ENCODE measurements around the gene GAL3ST3.

- TF ChIP-seq, protein P1, sequence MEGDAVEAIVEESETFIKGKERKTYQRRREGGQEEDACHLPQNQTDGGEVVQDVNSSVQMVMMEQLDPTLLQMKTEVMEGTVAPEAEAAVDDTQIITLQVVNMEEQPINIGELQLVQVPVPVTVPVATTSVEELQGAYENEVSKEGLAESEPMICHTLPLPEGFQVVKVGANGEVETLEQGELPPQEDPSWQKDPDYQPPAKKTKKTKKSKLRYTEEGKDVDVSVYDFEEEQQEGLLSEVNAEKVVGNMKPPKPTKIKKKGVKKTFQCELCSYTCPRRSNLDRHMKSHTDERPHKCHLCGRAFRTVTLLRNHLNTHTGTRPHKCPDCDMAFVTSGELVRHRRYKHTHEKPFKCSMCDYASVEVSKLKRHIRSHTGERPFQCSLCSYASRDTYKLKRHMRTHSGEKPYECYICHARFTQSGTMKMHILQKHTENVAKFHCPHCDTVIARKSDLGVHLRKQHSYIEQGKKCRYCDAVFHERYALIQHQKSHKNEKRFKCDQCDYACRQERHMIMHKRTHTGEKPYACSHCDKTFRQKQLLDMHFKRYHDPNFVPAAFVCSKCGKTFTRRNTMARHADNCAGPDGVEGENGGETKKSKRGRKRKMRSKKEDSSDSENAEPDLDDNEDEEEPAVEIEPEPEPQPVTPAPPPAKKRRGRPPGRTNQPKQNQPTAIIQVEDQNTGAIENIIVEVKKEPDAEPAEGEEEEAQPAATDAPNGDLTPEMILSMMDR (IDR thresholded peaks at IDR 0.05), result no peak
- TF ChIP-seq POLR2A (IDR thresholded peaks at IDR 0.05), result no peak
- TF ChIP-seq EP300 (IDR thresholded peaks at IDR 0.05), result no peak
Observed at GRCh38 chr11:66052664-66052982, 3.7 kb upstream of the GAL3ST3 start.

Measured in ovary (tissue), 3 donors.